ENCODE results near the gene AGTRAP.

Gene AGTRAP

GRCh38 chr1:11736746-11737639 lies 1.1 kb downstream of the AGTRAP start:
- DNase-seq: peak; percentile 57

- DNase-seq: no peak
Measured at GRCh38 chr1:11738096-11738495, 2.2 kb downstream of the AGTRAP start.

- DNase-seq: no peak
Measured at GRCh38 chr1:11738783-11739182, 2.8 kb downstream of the AGTRAP start.

GRCh38 chr1:11740258-11741192 lies 4.6 kb downstream of the AGTRAP start:
- DNase-seq: peak; percentile 68

GRCh38 chr1:11741482-11741881 lies 5.5 kb downstream of the AGTRAP start:
- no peak for DNase-seq

- no peak for DNase-seq
Measured at GRCh38 chr1:11741919-11742558, 6.1 kb downstream of the AGTRAP start.

GRCh38 chr1:11744287-11744686 lies 8.4 kb downstream of the AGTRAP start:
- no peak for DNase-seq

- DNase-seq: no peak
Measured at GRCh38 chr1:11746092-11746491, 10.2 kb downstream of the AGTRAP start.

- no peak for DNase-seq
Measured at GRCh38 chr1:11746795-11747487, 11.0 kb downstream of the AGTRAP start.

GRCh38 chr1:11748294-11749202 lies 12.6 kb downstream of the AGTRAP start:
- DNase-seq: no peak

GRCh38 chr1:11749203-11749689 lies 13.3 kb downstream of the AGTRAP start:
- peak; percentile 24 for DNase-seq

- no peak for DNase-seq
Measured at GRCh38 chr1:11749996-11750395, 14.1 kb downstream of the AGTRAP start.

GRCh38 chr1:11751087-11751486 lies 15.2 kb downstream of the AGTRAP start:
- DNase-seq: no peak

GRCh38 chr1:11752359-11753088 lies 16.6 kb downstream of the AGTRAP start:
- no peak for DNase-seq

GRCh38 chr1:11753555-11754208 lies 17.7 kb downstream of the AGTRAP start:
- DNase-seq: no peak

- no peak for DNase-seq
Measured at GRCh38 chr1:11757047-11757446, 21.1 kb downstream of the AGTRAP start.

GRCh38 chr1:11759791-11760190 lies 23.9 kb downstream of the AGTRAP start:
- no peak for DNase-seq

- no peak for DNase-seq
Measured at GRCh38 chr1:11761285-11761684, 25.3 kb downstream of the AGTRAP start.

GRCh38 chr1:11761988-11762406 lies 26.1 kb downstream of the AGTRAP start, which contains the start of gene C1orf167:
C1orf167 (plus strand) TSS chr1:11762193; CDS start chr1:11764401, 2,208 bp downstream.
- DNase-seq: no peak

- DNase-seq: no peak
Measured at GRCh38 chr1:11764115-11764514, 28.2 kb downstream of the AGTRAP start.

Measured in KG1 (cell line).